Measurements from ENCODE around the gene DPM3.
"Not testable (repeated sequence)": the region's sequence is repeated elsewhere in the genome, so short reads cannot be mapped to it uniquely, and the experiment has no call there.

DPM3 gene

GRCh38 chr1:155139895-155140629, at the start of gene DPM3:
Gene DPM3, minus strand, starts transcription at chr1:155140531. Its CDS starts 291 bp downstream, at chr1:155140240.
- peak; percentile 54 for DNase-seq

GRCh38 chr1:155189926-155190325, 49.6 kb upstream of the DPM3 start:
- DNase-seq = not testable (repeated sequence)

GRCh38 chr1:155188268-155188667, 47.9 kb upstream of the DPM3 start:
- no peak for DNase-seq

- no peak for DNase-seq
These were observed 47.1 kb upstream of the DPM3 start for GRCh38 chr1:155187456-155187891.

GRCh38 chr1:155186794-155187455, 46.6 kb upstream of the DPM3 start:
- no peak for DNase-seq

- DNase-seq = no peak
These were observed 45.9 kb upstream of the DPM3 start for GRCh38 chr1:155186067-155186793.

- DNase-seq = no peak
These were observed 45.4 kb upstream of the DPM3 start for GRCh38 chr1:155185783-155186066.

DNA sequence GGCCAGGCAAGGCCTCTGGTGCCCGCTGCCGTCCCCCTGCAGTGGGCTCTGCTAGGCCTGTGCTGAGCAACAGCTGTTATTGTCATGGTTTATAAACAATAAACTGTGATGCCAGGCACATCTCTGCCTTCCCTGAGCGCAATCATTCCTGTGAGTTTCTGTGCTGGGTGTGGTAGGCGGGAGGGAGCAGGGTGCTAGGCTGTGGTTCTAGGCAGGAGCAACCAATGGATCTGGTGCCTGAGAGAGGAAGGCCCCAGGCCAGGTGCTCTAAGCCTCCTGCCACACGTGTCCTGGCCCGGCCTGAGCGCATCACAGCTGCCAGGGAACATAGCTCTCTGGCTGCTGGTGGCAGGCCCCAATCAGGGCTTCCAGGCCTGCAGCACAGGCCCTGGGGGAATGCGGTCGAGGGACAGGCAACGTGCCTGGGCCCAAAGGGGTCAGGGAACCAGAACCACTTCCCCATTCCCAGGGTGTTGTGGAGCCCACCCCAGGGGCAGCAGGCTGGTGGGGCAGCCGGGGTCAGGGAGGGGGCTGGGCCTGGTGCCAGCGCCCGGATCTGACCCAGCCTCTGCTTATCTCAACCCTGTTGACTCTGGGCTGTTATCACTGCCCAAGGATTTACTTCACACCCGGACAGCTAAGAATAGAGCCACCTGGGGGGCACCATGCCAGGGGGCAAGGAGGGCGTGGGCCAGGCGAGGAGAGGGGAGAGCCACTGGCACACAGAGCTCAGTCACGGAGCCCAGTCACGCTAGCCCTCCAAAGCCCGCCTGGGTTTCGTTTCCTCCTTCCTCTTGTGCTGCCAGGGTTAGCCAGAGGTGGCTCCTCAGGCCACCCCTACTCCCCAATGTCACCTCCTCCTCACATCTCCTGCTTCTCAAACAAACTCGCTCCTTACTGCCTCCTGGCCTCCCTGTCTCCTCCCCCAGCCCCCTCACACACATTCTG, 44.8 kb upstream of the DPM3 start:
- no peak for DNase-seq

DNA sequence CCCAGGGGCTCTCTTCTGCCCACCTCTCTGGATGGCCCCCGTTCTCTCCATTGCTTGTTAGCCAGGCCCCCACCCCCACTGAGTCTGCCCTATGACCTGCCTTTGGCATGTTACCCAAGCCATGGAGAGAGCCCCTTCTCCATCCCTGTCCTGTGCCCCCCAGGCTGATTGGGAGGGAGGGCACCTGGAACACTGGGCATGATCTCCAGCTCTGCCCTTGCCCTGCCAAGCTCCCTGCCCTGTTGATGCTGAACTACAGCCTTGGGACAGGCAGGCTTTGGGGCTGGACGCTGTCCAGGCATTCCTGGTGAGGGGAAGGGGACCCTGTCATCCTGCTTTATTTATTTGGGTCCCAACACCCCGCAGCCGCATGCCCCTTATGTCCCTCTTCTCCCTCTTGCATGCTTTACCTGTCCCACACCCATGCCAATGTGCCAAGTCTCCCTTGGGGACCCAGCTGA, 44.0 kb upstream of the DPM3 start:
- DNase-seq = no peak

GRCh38 chr1:155183775-155184221, 43.5 kb upstream of the DPM3 start:
- no peak for DNase-seq

GRCh38 chr1:155182052-155182550, 41.8 kb upstream of the DPM3 start:
- no peak for DNase-seq

- DNase-seq = no peak
These were observed 41.2 kb upstream of the DPM3 start for GRCh38 chr1:155181371-155182051.

DNA sequence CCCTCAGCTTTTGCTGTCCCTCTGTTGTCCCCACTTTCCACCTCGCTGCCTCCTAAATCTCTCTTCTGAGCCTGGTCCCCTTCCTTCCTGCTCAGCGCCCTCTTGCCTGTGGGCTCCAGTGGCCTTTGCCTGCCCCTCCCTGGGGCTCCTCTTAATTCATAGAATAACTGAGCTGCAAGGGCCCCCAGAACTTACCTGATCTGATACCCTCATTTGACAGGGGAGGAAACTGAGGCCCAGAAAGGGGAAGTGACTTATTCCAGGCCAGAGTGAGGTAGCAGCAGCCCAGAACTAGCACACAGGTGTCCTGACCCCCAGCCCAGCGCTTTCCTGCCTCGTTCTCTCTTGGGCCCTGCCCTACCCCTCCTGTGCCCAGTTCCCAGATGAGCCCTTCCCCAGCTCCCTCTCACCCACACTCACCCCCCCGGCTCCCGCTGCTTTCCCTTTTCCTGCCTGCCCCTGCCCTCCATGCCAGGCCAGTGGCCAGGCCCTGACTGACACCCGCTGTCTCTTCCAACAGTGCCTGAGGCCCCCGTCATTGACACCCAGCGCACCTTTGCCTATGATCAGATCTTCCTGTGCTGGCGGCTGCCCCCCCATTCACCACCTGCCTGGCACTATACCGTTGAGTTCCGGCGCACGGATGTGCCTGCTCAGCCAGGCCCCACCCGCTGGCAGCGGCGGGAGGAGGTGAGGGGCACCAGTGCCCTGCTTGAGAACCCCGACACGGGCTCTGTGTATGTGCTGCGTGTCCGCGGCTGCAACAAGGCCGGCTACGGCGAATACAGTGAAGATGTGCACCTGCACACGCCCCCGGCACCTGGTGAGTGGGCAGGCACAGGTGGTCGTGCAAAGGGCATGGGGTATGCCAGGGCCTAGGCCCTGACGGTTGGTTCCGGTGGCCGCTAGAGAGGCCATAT, 39.0 kb upstream of the DPM3 start:
- DNase-seq = no peak

GRCh38 chr1:155178441-155179111, 38.2 kb upstream of the DPM3 start:
- no peak for DNase-seq

DNA sequence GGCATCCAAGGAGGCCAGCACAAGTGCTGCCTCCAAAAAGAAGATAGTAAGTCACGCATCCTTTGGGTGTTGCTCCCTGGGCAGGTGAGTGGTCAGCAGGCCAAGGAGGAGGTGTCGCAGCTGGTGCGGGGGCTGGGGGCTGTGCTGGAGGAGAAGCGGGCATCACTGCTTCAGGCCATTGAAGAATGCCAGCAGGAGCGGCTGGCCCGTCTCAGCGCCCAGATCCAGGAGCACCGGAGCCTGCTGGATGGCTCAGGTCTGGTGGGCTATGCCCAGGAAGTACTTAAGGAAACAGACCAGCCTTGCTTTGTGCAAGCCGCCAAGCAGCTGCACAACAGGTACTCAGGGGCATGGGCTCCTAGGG, 37.6 kb upstream of the DPM3 start:
- no peak for DNase-seq

- DNase-seq = no peak
These were observed 37.0 kb upstream of the DPM3 start for GRCh38 chr1:155177192-155177917.

DNA sequence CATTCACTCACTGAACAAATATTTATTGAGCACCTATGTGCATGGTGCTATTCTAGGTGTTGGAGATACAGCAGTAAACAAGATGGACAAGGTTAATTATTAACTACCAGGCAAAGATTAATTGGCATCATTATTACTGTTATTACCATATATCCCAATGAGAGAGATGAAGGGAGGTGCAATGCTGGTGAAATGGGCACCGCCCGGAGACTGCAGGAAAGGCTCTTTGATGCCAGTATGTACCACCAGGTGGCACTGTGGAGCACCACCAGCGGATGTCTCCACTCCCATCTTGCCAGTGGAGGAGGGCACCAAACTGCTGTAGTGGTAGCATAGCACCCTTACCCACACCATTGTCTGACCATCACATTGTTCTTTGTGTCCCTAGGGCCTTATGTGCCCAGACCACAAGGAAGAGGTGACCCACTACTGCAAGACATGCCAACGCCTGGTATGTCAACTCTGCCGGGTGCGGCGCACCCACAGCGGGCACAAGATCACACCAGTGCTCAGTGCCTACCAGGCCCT, 36.3 kb upstream of the DPM3 start:
- peak; percentile 59 for DNase-seq

- DNase-seq = no peak
These were observed 35.6 kb upstream of the DPM3 start for GRCh38 chr1:155175927-155176371.

GRCh38 chr1:155175281-155175926, 35.1 kb upstream of the DPM3 start:
- no peak for DNase-seq

Data from GOT3 (cell line).